GM19324 (cell line): ENCODE results near the gene PIK3R1.

ENCODE experiments used
- ATAC-seq: cut with Tn5 transposase; IDR thresholded peaks from one replicate; pipeline ENCODE4 v1.9.1; 2021; ENCODE audit warnings: mild to moderate bottlenecking, moderate library complexity; ENCODE audit not compliant: unreplicated experiment, low FRiP score

The PIK3R1 gene

DNA sequence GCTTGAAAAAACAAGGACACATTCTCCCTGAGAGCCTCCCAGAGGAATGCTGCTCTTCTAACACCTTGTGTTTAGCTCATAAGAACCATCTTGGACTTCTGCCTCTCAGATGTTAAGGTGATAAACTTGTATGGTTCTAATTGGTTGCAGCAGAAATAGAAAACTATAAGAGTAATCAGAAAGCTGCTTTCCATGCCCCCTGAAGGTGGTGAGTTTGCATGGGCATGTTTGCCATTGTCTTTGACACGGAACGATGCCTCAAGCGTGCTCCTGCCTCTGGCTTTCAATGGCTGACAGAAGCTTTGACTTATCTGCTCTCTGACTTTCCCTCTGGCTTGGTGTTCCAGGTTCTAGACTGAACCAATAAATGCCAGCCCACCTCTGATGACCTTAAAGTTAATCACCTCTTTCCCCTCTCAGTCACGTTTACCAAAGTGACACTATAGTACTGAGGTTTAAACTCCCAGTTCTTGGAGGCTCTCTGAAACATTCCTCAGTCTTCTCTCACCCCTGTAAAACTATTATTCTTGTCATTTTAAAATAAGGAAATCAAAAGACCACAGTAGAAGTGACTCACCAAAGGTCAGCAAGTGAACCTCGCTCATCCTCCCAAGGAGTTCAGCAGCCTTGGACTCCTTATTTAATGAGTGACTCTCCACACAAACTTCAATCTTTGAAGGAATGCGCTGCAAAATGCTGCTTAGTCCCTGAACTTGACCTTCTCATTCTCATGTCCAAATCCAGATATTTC lies 103.6 kb downstream of the PIK3R1 start:
- ATAC-seq, result no peak

DNA sequence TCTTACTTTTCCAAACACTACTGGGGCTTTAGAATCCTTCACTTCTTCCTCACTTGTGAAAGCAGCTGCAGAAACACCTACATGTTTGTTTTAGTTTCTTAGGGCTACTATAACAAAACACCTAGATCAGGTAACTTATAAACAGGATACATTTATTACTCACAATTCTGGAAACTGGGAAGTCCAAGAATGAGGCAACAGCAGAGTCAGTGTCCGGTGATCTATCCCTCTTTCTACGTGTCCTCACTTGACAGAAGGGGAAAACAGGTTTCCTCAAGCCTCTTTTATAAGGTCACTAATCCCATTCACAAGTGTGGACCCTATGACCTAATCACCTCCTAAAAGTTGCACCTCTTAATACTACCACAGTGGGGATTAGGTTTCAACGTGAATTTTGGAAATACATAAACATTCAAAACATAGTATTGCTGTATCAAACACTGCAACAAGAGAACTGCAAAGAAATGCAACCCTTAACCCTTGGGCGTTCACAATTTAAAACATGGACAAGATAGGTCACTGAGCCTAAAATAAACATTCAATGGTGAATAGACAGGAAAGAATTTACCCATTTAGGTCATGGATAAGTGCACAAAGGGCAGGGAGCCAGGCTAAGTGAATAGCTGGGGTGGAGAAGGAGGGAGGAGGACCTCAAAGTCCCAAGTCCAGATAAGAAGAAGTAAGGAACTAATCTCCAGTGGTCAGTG lies 104.3 kb downstream of the PIK3R1 start:
- ATAC-seq, result no peak

DNA sequence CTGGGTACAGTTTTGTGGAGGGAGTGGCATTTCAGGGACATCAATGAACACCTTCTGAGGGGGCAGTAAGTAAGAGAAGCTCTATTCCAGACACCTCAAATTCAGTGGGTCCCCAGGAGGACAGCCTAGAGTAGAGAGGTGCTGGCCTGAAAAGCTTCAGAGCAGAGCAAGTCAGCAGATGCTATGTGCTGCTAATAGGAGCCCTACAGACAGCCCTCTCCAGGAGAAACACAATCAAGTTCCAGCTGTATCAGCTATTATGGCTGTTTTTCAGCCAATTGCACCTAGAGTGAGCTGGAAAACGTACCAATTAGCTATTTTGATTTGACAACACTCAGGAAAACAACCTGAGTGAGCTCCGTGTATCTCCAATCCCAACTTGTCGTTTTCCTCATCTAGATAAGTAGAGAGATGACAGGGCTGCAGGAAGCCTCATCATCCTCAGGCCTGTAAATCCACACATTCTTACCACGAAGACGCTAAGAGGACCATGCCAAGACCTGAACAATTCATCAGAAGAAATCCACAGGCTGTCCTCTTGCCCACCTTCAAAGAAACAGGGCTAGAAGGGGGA lies 104.9 kb downstream of the PIK3R1 start:
- no peak for ATAC-seq

DNA sequence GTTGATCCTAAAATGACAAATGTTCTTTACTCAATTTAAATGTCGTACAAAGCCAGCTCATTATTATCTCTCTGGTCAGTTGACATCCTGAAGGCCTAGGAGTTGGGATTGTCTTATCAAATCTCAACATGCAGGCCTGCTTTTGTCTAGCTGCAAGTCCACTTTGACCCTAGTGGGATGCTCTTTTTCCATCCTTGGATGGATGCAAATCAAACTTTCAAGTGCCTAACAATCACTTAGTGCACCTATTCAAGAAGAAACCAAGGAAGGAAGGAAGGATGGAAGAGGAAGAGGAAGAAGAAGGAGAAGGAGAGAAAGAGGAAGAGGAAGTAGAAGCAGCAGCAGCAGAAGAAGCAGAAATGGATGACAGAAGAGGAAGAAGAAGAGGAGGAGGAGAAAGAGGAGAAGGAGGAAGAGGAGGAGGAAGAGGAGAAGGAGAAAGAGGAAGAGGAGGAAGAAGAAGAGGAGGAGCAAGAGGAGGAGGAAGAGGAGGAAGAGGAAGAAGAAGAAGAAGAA lies 109.6 kb downstream of the PIK3R1 start:
- ATAC-seq, result no peak

DNA sequence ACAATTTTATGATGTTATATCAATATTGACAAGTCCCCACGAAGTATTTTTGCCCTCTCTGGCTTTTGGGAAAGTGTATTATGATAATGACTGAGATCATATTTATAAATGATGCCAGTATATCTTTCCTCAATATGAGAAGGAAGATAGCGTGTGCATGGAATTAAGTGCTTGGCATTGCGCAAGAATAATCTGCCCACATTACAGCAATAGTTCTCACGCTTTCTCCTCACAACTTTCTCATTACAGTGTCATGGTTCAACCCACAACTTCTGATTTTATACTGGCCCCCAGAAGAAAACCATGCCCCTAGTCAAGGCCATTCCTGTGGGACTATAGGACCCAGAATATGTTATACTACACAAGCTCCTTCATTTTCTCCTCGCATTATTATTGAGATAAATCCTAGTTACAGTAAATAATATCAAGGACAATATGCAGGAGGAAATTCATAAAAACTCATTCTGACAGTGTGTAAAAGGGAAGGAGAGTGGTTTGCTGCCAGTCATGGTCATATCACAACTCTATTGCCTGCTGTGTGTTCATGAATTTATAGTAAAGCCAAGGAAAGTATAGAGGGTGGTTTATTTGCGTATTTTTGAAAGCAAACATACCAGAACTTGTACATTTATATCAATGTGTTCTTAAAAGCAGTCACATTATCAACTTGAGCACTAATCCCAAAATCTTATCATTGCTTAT lies 114.1 kb downstream of the PIK3R1 start:
- no peak for ATAC-seq

DNA sequence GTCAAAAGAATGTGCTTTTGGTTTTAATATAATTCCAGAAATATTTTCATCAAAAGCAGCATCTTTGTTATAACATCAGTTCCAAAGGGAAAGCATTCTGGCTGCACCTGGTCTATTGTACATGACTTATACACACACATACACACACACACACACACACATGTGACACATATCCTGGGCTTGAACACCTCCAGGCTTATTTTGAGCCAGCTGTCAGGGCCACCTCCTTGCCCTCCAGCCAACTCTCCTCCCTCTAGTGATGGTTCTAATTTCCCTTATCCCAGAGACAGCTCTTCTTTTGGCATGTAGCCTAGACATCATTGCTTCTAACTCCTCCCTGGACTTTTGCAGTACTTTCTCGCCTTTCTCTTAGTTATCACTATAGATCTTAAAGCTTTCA lies 115.0 kb downstream of the PIK3R1 start:
- ATAC-seq, result no peak

DNA sequence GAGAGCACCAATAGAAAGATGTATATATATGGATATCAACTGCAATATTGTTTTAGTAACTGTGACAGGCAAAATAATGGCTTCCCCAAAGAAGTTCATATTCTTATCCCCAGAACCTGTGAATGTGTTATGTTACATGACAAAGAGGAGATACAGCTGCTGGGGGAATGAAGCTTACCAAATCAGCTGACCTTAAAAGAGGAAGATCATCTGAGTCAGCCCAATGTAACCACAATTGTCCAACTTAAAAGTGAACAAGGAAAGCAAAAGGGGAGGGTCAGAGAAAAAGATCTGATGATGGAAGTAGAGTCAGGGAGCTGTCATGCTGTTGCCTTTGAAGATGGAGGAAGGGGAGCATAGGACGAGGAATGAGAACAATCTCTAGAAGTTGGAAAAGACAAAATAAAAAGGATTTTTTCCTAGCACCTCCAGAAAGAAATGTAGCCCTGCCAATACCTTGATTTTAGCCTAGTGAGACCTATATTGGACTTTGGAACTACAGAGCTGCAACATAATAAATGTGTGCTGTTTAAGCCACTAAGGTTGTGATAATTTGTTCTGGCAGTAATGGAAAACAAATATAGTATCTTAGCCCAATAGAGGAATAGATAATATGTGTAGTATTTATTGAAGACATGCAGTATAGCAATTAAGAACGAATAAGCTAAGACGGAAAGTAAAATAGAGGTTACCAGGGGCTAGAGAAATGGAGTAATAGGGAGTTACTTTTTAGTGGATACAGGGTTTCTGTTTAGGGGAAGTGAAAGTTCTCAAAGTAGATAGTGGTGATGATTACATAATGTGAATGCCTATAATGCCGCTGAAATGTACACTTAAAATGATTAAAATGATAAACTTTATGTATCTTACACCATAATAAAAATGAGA lies 115.9 kb downstream of the PIK3R1 start:
- ATAC-seq, result no peak

DNA sequence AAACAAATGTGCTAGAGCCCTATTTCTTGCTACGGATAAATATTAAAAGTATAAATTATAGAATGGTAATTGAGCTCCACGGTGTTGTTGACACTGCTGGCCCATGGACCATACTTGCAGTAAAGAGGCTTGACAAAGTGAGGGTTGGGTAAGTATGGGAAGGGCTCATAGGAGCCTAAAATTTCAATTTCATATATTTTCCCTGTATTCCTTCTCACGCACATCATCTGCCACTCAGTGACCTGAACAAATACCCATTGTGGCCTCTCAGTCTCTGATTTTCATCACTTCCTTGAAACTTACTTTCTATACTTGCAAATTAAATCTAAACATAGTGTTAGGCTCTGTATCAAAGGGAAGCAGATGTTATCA lies 116.5 kb downstream of the PIK3R1 start:
- no peak for ATAC-seq

DNA sequence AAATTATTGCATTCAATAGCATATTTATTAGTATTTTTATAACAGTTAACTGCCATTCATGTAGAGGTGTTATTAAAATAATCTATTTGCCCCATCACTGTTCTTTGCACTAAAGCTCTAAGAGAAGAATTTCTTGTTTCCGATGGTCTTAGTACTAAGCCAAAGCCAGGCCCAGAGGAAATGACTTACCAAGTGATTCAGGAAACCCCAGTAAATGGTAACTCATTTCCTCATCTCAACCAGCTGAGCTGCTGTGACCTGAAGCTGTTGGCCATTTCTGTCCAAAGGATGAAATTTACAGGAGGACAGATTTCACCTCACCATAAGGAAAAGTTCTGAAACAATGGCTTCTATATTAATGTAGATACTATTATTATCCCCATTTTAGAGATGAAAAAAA lies 117.0 kb downstream of the PIK3R1 start:
- no peak for ATAC-seq

DNA sequence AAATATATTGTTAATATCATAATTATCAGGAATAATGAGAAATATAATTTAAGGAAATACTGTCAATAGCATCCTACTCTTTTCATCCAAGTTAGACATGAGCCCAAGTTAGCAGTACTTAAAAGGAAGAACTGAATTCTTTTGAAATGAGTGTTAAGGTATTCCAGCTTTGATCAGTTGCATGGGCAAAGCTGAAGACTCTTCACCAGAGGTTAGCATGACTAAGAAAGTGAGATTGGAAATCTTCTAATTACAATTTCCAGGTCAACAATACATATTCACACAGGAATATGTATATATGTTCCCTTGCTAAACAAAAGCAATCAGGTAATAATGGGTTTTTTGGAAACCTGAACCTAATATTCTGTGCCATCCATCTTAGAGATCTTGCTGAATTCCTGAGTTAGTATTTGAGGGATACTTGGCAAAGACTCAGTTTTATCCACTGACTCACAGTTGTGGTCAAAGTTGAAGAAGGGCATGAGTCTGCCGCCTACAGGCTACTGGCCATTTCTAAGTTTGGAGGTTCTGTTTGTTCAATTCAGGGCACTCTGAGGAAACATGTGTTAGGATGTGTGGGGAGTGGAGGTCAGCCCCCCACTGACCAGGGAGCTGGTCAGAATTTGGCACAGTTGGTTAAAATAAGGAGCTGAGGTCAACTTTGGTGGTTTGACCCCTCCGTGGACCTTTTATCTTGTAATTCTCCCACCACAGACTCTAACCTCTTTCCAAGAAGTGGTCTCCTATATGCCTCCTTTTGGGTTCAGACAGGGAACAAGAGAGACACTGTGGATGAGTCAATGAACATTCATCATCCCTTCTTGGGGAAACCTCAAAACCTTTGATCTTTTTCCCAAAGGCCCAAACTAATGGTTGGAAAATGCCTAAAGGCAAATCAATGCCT lies 118.3 kb downstream of the PIK3R1 start:
- no peak for ATAC-seq

DNA sequence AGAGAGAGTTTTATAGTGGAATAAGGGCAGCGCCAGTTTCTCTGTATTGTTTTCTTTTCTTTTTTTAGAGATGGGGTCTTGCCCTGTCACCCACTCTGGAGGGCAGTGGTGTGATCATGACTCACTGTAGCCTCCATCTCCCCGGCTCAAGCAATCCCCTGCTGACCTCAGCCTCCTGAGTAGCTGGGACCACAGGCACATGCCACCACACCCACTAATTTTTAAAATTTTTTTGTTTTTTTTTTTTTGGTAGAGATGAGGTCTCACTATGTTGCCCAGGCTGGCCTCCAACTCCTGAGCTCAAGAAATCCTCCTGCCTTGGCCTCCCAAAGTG lies 119.0 kb downstream of the PIK3R1 start:
- no peak for ATAC-seq

DNA sequence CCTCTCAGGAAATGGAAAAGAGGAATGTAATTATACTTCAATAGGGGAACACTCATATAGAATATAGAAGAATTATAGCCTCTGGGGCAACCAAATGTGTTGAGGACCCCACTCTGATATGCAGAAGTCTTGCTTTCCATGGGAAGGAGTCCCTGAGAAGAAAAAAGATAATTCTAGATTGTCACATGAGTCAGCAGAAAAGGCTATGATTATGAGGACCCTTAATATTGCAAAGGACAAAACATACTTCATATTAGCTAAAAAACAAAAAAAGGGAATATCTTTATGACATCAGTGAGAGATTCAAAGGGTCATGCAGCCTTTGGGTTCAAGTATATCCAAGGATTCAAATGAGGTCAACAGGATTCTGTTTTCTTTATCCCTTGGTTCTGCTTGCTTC lies 119.5 kb downstream of the PIK3R1 start:
- no peak for ATAC-seq

DNA sequence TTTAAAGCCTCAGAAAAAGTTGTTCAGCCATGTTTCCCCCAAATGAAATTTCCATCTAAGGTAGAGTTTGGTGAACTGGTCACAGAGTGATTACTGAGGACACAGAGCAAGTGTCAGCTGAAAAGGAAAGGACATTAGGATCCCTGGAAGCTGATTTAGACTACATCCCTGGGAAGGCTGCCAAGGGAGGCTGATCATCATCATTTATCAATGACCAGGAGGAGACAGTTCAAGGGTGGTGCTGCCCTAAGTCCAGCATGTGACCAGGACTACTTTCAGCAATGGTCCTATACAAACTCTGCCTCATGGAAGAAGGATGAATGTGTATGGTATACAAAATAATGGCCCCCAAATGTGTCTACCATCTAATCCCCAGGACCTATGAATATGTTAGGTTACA lies 120.6 kb downstream of the PIK3R1 start:
- no peak for ATAC-seq

DNA sequence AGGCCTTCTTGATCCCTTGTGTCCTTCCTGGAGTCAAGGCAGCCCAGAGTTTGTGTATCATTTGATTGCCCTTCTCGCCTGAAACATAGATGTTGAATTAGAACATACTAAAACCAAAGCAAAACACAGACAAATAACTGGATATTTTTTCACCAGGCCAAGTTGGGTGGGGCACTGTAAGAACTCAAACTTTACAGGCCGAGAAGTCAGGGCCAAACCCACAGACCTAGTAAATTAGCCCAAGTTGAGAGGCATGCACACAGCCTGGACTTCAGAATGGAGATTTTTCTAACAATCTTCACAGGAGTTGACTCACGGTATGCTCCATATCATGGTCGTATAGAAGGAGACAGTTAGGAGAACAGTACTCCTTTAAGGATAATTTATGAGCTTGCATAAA lies 121.7 kb downstream of the PIK3R1 start:
- ATAC-seq, result no peak

DNA sequence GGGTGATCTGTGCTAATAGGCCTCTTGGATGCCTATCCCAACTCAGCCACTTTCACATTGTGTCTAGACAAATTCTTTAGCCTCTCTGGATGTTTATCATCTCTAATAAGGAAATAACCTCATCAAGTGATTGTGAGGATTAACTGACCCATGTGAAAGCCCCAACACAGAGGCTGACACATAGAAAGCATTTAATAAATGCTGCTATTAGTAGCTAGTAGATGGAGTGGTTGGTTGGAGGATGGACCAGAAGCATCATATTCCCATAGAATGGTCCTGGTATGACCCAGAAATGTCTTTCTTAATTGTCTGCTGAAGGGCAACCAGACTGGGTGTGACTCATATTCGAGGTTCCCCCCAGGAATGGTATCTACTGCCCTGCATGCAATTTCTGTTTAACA lies 124.4 kb downstream of the PIK3R1 start:
- no peak for ATAC-seq

DNA sequence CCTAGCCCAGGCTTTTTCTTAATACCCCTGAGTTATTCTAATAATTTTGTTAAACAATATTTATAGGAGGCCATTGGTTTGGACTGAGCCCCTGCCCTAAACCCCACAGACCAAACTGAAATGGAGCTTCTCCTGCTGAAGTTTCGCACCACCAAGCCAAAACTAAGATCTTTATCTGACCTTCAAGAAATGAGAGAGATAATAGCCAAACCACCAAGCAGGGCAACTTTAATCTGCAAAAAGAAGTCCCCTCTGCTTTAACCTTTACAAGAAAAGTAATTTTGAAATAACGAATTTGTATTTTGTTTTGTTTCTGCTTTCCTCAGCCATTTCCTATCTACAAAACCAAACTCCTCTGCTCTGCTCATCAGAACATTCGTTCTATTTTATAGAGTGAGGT lies 125.5 kb downstream of the PIK3R1 start:
- ATAC-seq, result no peak

DNA sequence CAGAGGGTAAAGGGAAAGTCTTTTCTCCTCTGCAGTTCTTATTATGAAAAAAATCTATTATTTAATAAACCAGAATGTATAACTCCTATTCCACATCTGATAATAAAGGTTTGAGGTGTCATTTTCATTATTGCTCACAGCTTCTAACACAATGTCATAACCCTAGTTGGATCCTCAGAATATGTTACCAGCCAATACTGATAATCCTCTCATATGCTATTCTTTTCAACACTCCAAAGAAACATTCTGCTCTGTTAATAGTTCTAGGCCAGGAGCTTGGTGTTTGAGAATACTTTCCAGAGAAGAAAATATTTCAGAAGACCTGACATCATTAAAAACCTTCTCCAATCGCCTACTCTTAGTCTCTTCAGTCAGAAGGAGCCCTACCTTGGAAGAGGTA lies 127.1 kb downstream of the PIK3R1 start:
- no peak for ATAC-seq

DNA sequence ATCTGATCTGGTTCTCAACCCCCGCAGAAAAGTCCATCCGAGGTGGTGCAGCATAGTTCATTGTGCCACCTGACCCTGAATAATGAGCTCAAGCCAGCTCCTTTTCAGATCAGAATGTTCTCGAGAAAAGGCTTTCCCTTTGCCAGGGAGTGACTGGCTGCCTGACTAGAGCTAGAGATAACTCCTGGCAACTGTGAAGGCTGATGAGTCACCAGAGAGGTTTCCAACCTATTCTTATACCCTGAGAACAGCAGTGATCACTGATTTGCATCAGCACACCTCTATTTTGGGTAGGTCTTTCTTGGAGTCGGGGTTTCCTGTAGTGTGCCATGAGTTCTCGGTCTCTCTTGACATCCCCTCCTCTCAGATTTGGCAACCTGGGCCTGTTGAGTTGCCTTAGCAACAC lies 127.9 kb downstream of the PIK3R1 start:
- no peak for ATAC-seq

DNA sequence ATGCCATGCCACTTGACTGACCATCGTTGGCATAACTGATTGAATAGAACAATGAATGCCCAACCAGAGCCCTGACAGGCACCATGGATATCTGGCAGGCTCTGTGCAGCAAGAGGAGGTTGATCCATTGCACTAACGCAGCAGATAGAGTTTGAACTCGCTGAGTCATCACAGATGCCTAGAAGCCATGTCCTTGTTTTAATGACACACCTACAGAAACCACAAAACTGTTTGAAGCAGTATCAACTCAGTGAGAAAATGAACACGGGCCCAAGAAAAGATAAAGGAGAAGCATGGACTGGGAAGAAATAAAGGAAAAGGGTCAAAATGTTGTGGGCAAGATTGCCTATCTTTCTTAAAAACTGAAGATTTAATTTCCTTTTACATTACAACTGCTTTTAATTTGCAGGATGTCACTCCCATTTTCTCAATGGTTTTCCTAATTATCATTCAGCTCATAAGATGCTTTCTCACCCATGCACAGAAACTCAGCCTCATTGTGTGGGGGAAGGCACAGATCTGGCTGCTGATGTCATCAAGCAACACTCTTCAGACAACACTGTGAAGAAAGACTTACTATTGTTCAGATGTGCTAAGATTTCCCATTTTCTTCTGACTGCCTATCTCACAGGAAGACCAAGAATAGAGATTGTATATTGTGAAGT lies 129.0 kb downstream of the PIK3R1 start:
- no peak for ATAC-seq
